Measurements from ENCODE around the gene SFT2D3.

GRCh38 chr2:127661072-127661649 is 40.1 kb upstream of the SFT2D3 start:
- TF ChIP-seq CTCF (IDR thresholded peaks at IDR 0.05; ENCODE audit: borderline replicate concordance, extremely low read depth, low read length, poor library complexity, severe bottlenecking) (no peak), EZH2 (IDR thresholded peaks at IDR 0.05; ENCODE audit: borderline replicate concordance, low read depth, low read length, severe bottlenecking) (no peak)

All from DND-41 (cell line).